Activated T-helper 1 cell treated with Interleukin-2 at 50 U/mL for 16 hours (primary cell): ENCODE results near the gene SCAMP2.
A peak's percentile ranks its signal among the peaks of the same experiment; 100 is the strongest.
"Not testable (repeated sequence)": the region's sequence is repeated elsewhere in the genome, so short reads cannot be mapped to it uniquely, and the experiment has no call there.

ENCODE experiments used
- DNase-seq: peaks from one replicate; pipeline ENCODE4 v3.0.0-alpha.2; 2020; ENCODE audit warnings: low read depth

The SCAMP2 gene, protein sequence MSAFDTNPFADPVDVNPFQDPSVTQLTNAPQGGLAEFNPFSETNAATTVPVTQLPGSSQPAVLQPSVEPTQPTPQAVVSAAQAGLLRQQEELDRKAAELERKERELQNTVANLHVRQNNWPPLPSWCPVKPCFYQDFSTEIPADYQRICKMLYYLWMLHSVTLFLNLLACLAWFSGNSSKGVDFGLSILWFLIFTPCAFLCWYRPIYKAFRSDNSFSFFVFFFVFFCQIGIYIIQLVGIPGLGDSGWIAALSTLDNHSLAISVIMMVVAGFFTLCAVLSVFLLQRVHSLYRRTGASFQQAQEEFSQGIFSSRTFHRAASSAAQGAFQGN

DNA sequence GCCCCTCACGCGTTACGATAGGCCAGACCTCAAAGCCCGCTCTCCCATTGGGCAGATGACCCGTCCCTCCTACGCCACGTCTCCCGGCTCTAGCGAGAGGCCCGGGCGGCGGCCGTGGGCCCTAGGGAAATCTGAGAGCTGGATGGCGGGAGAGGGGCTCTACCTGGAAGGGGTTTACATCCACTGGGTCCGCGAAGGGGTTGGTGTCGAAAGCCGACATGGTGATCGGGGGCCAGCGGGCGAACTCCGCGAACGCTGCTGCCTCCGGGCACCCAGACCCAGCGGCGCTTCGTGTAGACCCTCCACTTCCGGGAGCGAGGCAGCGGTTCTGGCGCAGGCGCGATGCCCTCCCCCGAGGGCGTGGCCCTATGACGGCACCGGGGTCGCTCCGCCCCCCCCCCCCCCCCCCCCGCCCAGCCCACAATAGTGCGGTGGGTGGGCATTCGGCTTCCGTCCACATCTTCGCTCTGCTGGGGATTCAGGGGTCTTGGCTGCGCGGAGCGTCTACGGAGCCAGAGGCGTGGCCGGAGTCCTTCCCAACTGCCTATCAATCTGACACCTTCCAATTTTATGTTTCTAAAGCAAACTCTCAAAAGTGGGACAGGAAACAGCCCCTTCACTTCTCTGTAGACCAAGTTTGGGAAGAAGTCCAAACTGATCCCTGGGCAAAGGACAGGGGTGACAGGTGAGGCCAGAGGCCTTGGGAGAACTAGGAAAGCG lies at the start of gene SCAMP2:
TSS of gene SCAMP2 (minus strand) at position 330 of the 720 bp plus-strand sequence. CDS start at position 220, 110 bp downstream.
- DNase-seq = peak; percentile 83

DNA sequence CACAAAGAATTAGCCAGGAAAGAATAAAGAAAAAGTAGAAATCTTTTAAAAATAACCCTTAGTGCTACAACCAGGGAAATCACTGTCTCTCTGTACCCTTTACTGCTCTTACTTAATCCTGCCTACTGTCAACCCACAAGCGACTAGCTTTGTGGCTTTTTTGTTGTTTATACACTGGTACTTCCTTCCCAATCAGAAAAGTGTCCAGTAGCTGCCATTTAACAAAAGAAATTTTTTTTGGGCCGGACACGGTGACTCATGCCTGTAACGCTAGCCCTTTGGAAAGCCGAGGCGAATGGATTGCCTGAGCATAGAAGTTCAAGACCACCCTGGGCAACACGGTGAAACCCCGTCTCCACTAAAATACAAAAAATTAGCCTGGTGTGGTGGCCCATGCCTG lies 47.3 kb upstream of the SCAMP2 start:
- DNase-seq = no peak

DNA sequence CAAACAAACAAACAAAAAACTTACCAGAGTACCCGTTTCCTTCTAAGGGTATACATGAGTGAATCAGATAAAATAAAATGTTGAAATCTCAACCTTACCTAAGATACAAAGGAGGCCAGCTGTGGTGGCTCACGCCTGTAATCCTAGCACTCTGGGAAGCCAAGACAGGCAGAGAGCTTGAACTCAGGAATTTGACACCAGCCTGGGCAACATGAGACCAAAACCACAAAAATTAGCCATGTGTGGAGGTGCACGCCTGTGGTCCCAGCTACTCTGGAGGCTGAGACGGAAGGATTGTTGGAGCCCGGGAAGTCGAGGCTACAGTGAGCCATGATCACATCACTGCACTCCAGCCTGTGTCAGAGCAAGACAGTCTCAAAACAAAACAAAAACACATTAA lies 44.5 kb upstream of the SCAMP2 start:
- no peak for DNase-seq

DNA sequence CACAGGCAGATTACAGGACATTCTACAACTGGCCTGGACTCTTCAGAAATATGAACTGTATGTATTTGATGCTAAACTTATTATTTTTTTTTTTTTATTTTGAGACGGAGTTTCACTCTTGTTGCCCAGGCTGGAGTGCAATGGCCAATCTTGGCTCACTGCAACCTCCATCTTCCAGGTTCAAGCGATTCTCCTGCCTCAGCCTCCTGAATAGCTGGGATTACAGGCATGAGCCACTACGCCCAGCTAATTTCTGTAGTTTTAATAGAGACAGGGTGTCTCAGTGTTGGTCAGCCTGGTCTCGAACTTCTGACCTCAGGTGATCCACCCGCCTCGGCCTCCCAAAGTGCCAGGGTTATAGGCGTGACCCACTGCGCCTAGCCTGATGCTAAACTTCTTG lies 40.6 kb upstream of the SCAMP2 start:
- not testable (repeated sequence) for DNase-seq

DNA sequence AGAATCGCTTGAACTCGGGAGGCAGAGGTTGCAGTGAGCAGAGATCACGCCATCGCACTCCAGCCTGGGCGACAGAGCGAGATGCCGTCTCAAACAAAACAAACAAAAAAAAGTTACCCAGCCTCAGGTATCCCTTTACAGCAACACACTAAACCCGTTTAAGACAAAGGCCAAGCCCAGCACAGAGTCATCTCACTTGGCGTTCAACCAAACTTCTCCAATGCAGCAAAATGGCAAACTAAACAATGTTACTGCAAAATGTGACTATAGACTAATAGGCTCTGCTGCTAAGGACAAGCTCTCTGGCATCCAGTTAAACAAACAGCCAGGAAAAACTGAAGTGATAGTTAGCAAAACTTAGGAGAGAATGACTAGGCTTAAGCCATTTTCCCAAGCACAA lies 39.9 kb upstream of the SCAMP2 start:
- no peak for DNase-seq

DNA sequence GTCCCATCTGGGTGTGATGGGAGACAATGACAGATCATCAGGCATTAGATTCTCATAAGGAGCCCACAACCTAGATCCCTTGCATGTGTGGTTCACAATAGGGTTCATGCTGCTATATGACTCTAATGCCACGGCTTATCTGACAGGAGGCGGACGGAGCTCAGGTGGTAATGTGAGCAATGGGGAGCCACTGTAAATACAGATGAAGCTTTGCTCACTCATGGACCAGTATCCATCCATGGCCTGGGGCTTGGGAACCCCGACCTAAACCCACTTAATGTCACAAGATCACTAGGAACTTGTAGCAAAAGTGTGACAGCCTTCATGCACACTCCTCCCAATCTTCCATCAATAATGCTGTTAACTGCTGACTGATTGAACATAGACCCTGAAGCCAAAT lies 35.5 kb upstream of the SCAMP2 start:
- no peak for DNase-seq

DNA sequence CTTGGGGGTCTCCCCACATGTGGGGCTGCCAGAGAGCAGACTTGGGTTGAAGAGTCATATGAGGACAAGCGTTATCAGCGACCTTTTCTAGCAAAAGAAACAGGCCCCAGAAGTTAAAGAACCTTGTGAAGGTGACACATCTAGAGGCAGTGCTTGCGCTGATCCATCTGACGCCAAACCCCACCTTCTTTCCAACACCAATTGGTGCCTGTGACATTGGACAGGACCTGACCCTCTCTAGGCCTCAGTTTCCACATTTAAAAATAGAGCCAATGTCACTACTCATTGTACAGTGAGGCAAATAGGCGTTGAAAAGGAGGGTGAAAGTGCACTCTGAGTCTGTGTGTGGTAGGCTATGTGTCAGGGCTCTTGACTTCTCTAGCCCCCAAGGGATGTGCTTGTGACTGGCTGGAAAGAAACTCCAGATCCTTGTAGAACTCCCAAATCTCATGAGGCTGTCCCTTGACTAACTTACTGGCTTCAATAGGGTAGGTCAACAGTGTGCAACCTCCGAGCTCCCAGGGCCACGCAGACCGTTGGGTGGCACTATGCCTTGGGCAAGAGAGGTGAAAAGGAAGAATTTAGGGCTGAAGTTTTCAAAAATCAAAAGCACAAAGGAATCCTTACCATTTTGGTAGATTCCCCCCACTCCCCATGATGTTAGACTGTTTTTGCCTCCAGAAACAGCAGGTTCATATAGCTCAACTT lies 34.2 kb upstream of the SCAMP2 start:
- no peak for DNase-seq

DNA sequence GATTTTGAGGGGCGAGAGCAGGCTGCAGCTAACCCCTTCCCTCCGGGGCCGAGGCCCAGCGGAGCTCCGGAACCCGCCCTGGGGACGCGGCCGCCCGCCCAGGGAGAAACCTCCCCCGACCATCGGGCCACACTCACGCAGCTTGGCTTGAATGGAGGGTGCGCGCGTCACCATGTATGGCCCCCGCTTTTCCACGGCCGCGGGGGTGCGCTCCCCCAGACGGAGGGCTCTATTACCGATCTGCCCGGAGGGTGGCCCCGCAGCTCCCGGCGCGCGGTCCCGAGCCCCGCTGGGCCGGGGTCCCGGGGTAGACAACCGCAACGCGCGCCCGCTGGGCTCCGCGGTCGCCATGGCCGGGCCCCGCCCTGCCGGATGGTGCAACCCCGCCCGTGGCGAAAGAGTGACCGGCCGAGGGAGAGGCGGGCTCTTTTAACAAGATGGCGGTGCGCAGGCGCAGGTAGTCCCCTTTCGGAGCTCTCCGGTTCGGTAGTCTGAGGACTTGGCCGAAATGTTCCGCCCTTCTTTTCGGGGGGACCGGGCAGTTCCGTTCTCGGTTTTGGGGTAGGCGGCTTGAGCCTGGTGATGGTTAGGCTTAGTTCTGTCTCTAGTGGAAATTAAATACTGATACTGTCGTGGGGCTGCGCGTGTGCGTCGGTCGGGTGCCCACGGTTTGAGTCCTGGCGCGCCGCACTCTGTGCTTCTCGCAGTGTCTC lies 33.4 kb upstream of the SCAMP2 start, which contains the start of gene FAM219B:
TSS of gene FAM219B (minus strand) at position 402 of the 713 bp plus-strand sequence. CDS start at position 351, 51 bp downstream.
- peak; percentile 61 for DNase-seq

DNA sequence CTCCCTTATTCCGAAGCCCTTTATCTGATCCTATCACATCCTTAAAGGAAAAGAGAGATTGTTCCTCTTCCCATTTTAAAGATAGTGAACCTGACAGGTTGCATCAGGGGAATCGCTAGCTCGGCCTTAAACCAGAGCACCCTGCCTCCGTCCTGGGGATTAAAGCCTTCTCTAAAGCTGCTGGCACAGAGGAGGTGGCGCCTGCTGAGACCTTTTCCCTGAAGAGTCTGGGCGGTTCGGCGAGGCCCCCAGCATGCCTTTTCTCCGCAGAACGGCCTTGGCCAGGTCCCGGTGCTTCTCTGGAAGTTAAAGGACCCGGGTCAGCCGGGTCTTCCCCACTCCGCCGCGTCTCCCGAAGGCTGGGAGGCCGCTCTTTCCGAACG lies 32.9 kb upstream of the SCAMP2 start:
- DNase-seq = no peak

DNA sequence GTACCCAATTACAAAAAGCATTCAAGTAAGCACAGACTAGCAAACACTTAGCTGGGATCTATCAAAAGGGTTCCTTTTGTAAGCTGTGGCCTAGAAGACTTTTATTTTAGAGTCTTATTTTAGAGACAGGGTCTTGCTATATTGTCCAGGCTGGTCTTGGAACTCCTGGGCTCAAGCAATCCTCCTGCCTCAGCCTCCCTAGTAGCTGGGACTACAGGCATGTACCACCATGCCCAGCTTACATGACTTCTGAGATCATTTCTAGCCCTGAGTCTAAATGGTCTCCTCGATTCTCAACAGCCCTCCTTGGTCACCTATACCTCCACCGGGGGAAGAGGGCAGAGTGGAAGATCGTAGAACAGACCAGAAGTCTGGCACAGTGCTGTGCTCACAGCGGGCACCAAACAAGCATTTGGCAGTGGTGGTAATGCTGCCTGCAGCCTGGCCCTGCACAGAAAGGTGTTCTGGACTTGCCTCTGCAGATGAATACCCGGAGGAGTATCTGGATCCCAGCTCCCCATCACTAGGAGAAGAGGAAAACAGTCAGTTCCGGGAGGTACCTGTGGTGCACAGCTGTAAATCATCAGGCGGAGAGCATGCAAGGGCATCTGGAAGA lies 31.1 kb upstream of the SCAMP2 start:
- DNase-seq = no peak

DNA sequence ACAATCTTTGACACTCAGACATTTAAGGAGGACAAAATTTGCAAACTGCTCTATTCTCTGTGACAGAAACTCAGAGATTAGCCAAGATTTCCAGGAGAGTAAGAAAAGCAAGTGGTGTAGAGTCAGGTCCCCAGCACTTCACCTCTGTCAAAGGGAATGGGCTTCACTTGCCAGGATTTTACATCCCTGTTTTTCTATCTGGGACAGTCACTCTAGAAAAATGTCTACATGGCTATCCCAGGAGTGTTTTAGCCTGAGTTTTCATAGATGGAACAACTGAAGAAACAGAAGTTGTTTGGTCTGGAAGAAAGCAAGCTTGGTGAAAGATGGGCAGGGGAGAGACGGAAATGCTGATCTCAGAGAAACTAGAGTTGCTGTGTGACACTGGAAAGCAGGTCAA lies 30.5 kb upstream of the SCAMP2 start:
- DNase-seq = no peak

DNA sequence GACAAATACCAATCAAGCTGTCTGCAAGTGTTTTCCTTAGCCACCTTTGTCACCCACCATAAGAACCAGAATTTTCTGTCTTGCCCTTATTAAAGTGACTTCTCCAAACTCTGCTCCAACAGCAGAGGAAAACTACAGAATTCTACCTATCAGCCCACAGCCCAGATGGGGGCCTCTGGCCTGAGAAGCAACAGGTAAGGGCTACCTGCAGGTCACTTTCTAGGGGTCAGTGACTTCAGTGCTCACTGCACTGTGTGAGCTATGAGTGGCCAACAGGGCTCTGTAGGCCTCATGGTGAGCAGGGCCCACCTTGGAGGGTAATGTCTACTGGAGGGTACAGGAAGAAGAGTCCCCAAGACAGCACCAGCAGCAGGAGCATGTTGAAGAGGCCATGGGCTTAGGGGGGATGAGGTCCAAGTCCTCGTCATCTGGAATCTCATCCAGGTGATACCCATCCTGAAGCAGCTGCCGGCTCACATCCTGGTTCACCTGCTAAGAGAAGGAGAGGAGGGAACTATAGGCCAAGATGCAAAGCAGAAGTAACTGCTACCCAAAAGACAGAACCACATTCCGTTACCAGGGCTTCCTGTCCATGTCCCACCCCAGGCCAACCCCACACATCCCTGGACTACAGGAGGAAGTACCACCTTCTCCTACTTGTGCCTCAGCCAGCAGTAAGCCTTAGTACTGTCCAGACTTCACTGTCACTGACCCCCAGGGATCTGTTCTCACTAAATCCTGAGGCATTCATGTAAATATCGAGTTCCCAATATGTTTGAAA lies 29.3 kb upstream of the SCAMP2 start:
- no peak for DNase-seq

DNA sequence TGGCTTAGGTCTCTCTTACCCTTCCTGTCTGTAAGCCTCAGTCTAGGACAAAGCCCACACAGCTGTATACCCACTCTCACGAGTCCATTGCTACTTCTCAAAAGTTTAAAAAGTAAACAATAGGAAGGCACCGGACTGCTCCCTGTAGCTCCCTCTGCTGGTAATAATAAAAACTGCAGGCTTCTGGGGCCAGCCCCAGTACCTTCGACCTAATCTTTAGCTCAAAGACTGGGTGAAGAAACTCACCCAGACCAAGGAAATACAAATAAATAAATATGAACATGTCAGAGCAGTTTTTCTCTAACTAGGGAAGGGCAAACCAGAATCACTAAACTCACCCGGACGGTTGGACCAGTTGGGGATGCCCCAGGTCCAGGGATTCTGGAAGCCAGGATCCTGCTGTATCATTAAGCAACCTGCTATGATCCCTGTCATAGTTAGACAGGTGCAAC lies 28.5 kb upstream of the SCAMP2 start:
- peak; percentile 42 for DNase-seq

DNA sequence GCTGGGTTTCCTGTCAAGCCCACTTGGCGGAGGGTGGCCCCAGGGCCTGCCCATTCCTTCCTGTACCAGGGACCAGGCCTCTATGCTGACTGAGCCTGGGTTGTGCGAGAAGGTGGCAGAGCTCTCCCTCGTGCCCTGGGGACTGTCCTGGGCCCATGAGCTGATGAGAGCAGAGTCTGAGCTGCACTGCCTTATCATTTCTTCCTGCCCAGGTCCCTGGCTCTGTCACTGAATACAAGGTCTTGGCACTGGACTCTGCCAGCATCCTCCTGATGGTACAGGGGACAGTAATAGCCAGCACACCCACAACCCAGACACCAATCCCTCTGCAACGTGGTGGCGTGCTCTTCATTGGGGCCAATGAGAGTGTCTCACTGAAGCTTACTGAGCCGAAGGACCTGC lies 24.1 kb upstream of the SCAMP2 start:
- no peak for DNase-seq

DNA sequence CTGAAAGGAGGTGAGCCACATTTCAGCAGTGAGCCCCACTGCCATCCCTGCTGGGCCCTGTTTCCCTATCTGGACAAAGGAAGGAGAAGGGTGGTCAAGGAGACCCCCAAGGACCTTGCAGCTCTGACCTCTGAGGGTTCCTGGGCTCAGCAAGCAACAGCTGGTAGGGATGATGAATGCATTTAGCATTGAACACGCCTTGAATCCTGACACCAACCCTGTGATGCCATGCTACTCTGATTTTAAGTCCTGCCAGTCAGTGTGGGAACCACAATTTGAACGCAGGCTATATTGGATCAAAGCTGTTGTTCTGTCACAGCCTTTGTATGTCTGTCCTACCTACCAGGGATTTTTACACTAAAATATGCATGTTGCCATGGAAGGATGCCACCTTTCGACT lies 23.2 kb upstream of the SCAMP2 start:
- DNase-seq = no peak

DNA sequence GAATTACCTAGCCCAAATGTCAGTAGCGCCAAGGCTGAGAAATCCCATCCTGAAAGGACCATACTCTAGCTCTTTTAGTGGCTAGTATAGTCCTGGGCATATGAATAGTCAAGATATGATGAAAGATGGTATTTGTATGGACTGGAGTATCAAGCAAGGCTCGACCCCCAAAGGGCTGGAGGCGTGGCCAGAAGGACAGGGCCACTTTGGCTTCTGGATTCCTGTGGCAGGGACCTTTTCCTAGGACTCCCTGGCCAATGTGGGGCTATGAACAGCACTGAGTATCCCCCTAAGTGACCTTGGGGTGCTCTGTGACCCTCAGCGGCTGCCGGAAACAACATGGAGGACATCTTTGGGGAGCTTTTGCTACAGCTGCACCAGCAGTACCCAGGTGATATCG lies 22.7 kb upstream of the SCAMP2 start:
- DNase-seq = no peak

DNA sequence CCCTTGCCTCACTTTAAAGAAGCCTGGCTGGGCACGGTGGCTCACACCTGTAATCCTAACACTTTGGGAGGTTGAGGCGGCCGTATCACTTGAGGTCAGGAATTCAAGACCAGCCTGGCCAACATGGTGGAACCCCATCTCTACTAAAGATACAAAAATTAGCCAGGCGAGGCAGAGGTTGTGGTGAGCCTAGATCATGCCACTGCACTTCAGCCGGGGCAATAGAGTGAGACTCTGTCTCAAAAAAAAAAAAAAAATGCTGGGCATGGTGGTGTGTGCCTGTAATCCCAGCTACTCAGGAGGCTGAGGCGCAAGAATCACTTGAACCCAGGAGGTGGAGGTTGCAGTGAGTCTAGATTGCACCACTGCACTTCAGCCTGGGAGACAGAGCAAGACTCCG lies 21.2 kb upstream of the SCAMP2 start:
- DNase-seq = not testable (repeated sequence)

DNA sequence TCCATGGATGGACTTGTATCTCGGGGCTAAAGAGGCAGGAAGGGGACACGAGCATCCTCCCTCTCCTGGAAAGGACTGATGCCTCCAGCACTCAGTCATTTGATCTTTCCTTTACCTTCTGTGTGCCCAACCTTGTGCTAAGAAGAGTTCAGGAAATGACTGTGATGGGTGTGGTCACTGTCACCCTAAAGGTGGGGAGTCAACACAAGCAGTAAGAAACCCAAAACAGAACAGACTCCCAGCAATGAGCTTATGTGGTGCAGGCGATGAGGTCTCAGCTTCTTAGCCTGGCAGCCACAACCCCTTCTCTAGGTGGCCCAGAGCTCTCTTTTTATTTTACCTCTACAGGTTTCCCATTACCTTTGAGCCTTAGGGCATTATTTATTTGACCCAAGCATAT lies 20.5 kb upstream of the SCAMP2 start:
- DNase-seq = no peak

DNA sequence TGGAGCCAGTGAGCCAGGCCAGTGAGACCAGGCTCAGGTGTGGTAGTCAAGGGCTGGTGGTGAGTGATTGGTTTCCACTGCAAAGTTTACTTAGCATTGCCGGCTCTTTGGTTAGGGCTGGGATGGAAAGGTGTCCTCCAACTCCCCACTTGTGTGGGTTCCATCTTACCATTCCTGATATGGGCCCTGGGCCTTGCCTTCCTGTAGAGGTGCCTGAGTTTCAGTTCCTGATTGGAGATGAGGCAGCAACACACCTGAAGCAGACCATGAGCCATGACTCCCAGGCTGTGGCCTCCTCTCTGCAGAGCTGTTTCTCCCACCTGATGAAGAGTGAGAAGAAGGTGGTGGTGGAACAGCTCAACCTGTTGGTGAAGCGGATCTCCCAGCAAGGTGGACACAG lies 19.8 kb upstream of the SCAMP2 start:
- DNase-seq = no peak

DNA sequence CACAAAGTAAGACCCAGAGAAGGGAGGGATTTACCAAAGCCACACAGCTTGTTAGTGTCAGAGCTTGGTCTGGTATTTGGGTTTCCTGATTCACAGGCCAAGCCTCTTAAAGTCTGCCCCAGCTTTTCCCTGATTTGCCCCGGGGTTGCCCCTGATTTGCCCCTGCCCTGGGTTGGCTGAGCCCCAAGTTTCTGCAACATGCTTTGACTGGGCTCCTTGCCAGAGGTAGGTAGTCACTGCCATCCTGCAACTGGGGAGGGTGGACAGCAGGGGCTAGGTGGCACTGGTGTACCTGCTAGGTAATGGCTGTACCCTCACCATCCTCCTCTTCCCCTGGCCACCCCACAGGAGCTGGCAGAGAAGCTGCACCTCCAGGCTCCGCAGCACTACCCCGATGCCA lies 19.1 kb upstream of the SCAMP2 start:
- DNase-seq = no peak

DNA sequence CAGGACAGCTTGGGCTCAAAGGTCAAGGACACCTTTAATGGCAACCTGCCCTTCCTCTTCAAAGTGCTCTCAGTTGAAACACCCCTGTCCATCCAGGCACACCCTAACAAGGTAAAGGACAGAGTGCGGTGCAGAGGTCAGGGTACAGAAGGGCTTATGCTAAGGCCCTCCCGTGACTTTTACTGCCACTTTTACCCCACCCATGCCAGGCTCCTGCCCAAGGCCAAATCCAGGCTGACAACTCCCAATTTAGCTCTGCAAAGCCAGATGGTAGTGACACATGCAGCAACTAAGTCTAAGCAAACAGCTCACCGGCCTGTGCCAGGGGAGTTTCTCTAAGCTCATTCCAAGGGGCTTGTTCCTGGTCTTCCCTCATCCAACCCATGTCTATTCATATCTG lies 18.3 kb upstream of the SCAMP2 start:
- DNase-seq = no peak
